HG03175 (cell line): ENCODE results near the gene NID1.
"Not testable (repeated sequence)": the region's sequence is repeated elsewhere in the genome, so short reads cannot be mapped to it uniquely, and the experiment has no call there.

Source experiments
- ATAC-seq: cut with Tn5 transposase; IDR thresholded peaks from one replicate; pipeline ENCODE4 v1.9.1; 2021; ENCODE audit warnings: mild to moderate bottlenecking, moderate library complexity; ENCODE audit not compliant: unreplicated experiment

Gene NID1

GRCh38 chr1:235999259-235999925, 65.5 kb downstream of the NID1 start:
- peak; percentile 89 for ATAC-seq

GRCh38 chr1:235998812-235999211, 66.1 kb downstream of the NID1 start:
- ATAC-seq = peak; percentile 43

GRCh38 chr1:235997931-235998330, 67.0 kb downstream of the NID1 start:
- no peak for ATAC-seq

- ATAC-seq = no peak
Measured at GRCh38 chr1:235997049-235997448, 67.8 kb downstream of the NID1 start.

- ATAC-seq = no peak
Measured at GRCh38 chr1:235996048-235996785, 68.7 kb downstream of the NID1 start.

GRCh38 chr1:235995511-235995910, 69.4 kb downstream of the NID1 start:
- no peak for ATAC-seq

GRCh38 chr1:235993652-235994051, 71.2 kb downstream of the NID1 start:
- no peak for ATAC-seq

- ATAC-seq = no peak
Measured at GRCh38 chr1:235992868-235993267, 72.0 kb downstream of the NID1 start.

- no peak for ATAC-seq
Measured at GRCh38 chr1:235992346-235992745, 72.5 kb downstream of the NID1 start.

- no peak for ATAC-seq
Measured at GRCh38 chr1:235990330-235990795, 74.5 kb downstream of the NID1 start.

- ATAC-seq = no peak
Measured at GRCh38 chr1:235989105-235989504, 75.8 kb downstream of the NID1 start.

- ATAC-seq = peak; percentile 89
Measured at GRCh38 chr1:235986869-235987268, 78.0 kb downstream of the NID1 start.

- ATAC-seq = no peak
Measured at GRCh38 chr1:235984041-235984825, 80.7 kb downstream of the NID1 start.

- ATAC-seq = no peak
Measured at GRCh38 chr1:235980976-235981375, 83.9 kb downstream of the NID1 start.

GRCh38 chr1:235979716-235980333, 85.1 kb downstream of the NID1 start:
- ATAC-seq = no peak

GRCh38 chr1:235979176-235979575, 85.7 kb downstream of the NID1 start:
- ATAC-seq = no peak

- ATAC-seq = no peak
Measured at GRCh38 chr1:235976490-235976889, 88.4 kb downstream of the NID1 start.

GRCh38 chr1:235974616-235975015, 90.3 kb downstream of the NID1 start:
- no peak for ATAC-seq

- not testable (repeated sequence) for ATAC-seq
Measured at GRCh38 chr1:235972691-235973090, 92.2 kb downstream of the NID1 start.

GRCh38 chr1:235972311-235972689, 92.6 kb downstream of the NID1 start:
- ATAC-seq = peak; percentile 35
